Measurements from ENCODE around the gene LACTBL1.
"Not testable (repeated sequence)": the region's sequence is repeated elsewhere in the genome, so short reads cannot be mapped to it uniquely, and the experiment has no call there.

The LACTBL1 gene

GRCh38 chr1:22972760-22973159 lies at the start of gene LACTBL1:
Gene LACTBL1, minus strand, starts transcription at chr1:22972866. Its CDS starts 550 bp downstream, at chr1:22972316.
- no peak for DNase-seq

DNA sequence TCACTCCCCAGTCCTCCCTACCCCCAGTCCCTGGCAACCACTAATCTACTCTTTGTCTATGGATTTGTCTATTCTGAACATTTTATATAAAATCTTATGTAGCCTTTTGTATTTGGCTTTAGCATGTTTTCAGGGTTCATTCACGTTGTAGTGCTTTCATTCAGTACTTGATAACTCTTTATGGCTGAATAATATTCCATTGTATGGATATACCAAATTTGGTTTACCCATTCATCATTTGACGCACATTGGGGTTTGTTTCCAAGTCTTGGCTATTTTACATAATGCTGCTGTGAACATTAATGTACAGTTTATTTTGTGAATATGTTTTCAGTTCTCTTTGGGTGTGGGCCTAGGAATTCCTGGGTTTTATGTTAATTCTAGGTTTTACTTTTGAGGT lies 49.2 kb upstream of the LACTBL1 start:
- no peak for DNase-seq

DNA sequence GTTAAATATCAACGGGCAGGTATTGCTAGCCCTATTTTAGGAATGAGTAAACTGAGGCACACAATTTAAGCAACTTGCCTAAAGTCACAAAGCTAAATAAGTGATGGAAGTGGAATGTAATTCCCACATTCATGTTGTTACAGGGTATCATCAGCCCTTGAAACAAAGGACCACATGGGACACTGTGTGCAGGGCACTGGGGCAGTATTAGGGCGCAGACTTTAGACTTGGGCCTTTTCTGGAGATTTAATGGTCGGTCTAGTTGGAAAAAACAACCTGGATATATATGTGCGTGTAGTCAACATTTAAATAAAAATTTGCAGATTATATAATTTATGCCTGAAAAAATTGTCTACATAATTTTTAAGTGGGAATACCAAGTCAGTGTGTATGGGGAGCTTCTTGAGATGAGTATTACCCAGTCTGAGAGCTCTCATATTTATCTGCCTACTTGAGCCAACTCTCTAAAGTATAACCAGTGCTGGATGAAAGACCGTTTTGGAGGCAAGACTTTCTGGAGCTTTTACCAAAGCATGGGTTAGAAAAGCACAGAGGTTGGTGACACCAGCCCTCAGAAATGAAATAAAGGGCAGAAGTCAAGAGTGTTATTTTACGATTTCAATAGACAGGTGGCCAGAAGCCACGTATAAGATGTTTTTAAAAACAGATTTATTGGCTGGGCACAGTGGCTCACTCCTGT lies 48.2 kb upstream of the LACTBL1 start:
- no peak for DNase-seq

DNA sequence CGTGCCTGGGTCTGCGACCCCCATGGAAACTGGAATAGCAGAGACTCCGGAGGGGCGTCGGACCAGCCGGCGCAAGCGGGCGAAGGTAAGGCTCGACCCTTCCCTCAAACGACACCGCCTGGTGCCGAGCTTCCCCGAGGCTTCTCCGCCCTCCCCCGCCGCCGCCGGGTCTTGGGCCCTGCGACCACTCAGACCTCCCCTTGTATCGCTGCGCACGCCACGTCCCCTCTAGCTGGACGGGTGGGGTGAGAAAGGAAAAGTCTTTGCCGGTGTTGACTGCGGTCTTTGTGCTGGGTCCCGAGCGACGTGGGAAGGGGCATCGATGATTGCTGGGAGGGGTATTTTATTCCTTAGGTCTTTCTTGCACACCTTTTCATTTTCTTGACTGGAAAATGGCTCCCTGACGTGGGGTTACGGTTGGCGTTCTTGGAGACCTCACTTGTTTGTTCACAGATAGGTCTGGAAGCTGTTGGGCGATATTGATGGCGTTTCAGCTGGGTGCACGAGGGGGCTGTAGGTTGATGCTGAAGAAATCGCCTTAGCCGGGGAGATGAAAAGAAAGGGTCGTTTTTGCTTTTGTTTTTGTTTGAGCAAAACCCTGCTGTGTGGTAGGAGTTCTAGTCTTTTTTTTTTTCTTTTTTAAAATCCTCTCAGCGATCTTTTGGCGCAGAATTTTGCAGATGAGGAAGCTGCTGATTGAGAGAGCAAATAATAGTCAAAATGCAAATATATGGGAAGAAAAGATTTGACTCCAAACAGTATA lies 47.4 kb upstream of the LACTBL1 start:
- DNase-seq = peak; percentile 13

- DNase-seq = peak; percentile 95
Measured at GRCh38 chr1:23019094-23019862, 46.6 kb upstream of the LACTBL1 start, which contains the start of gene KDM1A. Gene KDM1A, plus strand, starts transcription at chr1:23019468. Its CDS starts 129 bp downstream, at chr1:23019597.

DNA sequence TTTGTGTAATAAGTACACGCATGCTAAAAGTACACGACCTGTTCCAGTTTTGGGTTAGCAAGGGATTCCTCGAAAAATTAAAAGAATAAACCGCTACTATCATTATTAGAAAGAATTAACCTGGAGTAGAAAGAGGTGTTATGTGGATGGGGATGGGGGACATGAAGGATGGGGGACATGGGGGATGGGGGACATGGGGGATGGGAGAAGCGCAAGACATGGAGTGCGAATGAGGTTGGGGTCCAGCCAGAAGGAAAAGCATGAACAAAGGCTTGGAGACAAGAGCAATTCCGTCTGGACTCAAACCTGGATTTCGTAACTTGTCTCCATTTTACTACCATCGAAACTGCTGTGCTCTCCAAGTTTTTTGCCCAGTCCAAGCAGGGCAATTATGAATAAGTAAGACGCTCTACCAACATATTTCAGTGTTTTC lies 46.0 kb upstream of the LACTBL1 start:
- DNase-seq = no peak

DNA sequence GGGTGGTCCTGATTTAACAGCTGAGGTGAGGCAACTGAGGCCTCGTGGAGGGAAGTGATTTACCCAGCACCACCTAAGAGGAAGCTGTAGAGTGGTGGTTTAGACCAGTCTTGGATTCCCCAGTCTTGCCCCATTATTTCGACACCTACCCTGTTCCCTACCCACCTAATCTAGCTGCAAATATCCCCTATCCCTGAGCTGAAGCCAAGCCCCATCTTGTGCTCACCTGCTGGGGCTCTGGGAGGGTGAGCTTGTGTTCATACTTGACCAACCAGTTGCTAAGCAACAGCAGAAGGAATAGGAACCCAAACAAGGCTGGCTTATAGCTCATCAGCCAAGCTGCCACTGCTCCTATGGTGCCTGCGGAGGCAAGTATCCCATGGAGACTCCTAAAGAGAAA lies 41.0 kb upstream of the LACTBL1 start:
- DNase-seq = no peak

DNA sequence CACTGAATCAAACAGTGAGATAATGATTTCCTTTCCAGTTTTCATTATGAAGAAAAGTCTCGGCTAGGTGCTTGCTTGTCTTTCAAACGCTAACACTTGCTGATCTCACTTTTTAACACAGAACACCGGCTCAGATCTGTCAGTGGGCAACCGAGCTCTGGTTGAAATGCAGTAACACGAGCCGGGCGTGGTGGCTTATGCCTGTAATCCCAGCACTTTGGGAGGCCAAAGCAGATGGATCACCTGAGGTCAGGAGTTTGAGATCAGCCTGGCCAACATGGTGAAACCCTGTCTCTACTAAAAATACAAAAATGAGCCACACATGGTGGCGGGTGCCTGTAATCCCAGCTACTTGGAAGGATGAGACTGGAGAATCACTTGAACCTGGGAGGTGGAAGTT lies 37.4 kb upstream of the LACTBL1 start:
- DNase-seq = not testable (repeated sequence)

GRCh38 chr1:23008901-23009300 lies 36.2 kb upstream of the LACTBL1 start:
- no peak for DNase-seq

- DNase-seq = no peak
Measured at GRCh38 chr1:23007106-23007505, 34.4 kb upstream of the LACTBL1 start.

GRCh38 chr1:23004769-23005168 lies 32.1 kb upstream of the LACTBL1 start:
- not testable (repeated sequence) for DNase-seq

GRCh38 chr1:23004112-23004511 lies 31.4 kb upstream of the LACTBL1 start:
- no peak for DNase-seq

DNA sequence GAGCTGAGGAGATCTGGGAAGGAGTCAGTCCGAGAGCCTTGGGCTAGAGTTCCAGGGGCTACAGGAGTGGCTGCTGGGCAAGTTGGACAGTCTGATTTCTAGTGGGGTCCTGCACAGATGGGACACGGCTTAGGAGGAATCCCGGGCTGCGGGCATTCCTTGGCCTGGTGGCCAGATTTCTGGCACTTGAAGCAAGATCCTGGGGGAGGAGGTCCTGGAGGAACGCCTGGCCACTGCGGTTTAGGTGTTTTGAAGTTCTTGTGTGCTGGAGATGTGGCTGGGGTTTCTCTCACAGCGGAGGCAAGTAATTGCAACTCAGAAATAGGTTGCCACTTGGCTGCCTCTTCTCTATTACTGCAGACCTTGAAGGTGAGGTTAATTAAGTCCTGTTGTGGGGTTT lies 29.6 kb upstream of the LACTBL1 start:
- DNase-seq = not testable (repeated sequence)

DNA sequence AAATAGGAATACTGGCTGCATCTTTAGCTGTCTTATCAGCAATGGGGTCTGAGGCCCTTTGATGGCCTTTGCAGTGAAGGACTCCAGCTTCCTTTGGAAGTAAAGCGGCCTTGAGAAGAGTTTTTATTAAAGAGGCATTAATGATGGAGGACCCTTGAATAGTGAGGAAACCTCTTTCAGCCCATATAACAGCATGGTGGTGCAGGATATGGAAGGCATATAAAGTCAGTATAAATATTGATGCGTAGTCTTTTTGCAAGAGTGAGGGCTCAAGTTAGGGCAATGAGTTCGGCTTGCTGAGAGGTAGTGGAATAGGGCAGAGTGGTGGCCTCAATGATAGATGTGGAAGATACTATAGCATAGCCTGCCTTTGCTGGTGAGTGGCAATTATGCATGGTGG lies 27.5 kb upstream of the LACTBL1 start:
- not testable (repeated sequence) for DNase-seq

- not testable (repeated sequence) for DNase-seq
Measured at GRCh38 chr1:22997528-22997927, 24.9 kb upstream of the LACTBL1 start.

DNA sequence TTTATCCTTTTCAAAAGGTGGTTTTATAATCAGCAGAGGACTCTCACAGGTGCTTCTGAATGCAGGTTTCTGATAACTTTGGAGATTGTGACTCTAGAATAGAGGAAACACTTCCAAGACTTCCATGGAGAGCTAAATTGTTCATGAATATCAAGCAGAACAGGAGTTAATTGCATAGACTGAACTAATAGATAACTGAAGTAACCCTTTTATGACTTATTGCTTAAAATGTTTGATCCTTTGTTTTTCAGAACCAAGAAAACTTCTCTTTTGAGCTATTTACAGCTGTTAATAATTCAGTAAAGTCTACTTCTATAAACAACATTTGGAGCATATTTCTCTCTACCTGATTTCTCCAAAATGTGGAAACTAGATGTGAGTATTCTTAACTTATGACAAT lies 23.1 kb upstream of the LACTBL1 start:
- no peak for DNase-seq

DNA sequence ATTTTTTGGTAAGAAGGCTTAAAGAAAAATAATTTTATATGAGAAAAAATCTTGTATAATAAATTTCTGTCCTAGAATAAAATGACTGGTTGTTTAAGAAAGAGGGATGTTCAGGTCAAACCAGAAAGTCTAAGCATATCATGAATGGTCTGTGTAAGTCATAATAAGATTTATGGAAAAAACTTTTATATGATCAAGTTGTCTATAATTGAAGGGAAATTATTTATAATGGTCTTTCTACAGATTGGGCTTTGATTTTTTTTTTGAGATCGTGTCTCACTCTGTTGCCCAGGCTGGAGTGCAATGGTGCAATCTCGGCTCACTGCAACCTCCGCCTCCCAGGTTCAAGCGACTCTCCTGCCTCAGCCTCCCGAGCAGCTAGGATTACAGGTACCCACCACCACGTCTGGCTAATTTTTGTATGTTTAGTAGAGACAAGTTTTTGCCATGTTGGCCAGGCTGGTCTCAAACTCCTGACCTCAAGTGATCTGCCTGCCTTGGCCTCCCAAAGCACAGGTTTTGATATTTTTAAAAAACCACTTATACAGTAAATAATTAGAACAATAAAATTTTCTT lies 20.6 kb upstream of the LACTBL1 start:
- not testable (repeated sequence) for DNase-seq

DNA sequence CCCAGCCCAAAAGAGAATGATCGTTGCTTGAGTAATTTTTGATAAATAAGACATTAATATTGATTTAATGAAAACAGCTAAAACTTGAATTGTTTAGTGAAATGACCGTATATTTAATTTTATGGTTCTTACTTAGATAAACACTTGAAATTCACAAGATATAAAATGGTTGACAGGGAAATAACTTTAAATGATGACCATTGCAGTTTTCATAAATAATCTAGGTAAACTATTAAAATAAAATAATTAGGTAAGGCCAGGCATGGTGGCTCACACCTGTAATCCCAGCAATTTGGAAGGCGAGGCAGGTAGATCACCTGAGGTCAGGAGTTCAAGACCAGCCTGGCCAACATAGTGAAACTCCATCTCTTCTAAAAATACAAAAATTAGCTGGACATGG lies 19.7 kb upstream of the LACTBL1 start:
- DNase-seq = not testable (repeated sequence)

- no peak for DNase-seq
Measured at GRCh38 chr1:22983944-22984343, 11.3 kb upstream of the LACTBL1 start.

DNA sequence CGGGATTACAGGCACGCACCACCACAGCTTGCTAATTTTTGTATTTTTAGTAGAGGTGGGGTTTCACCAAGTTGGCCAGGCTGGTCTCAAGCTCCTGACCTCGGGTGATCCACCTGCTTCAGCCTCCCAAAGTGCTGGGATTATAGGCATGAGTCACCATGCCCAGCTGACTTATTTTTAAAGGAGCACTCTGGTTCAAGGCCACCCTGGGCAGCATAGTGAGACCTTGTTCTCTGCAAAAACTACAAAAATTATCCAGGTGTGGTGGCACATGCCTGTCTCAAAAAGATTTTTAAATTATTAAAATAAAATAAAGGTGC lies 7.8 kb upstream of the LACTBL1 start:
- DNase-seq = not testable (repeated sequence)

DNA sequence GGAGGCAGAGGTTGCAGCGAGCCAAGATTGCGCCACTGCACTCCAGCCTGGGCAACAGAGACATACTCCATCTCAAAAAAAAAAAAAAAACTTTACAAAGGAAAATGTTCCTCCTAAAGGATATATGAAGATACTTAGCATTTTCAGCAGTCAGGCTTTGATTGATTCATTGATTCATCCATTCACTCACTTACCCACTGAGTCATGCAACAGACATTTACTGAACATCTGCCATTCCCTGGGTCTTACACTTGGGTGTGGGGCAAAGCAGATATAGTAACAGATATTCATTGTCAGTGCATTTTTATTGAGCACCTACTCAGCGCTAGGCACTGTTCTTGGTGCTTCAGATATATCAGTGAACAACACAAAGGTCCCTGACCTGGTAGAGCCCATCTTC lies 5.6 kb upstream of the LACTBL1 start:
- DNase-seq = no peak

DNA sequence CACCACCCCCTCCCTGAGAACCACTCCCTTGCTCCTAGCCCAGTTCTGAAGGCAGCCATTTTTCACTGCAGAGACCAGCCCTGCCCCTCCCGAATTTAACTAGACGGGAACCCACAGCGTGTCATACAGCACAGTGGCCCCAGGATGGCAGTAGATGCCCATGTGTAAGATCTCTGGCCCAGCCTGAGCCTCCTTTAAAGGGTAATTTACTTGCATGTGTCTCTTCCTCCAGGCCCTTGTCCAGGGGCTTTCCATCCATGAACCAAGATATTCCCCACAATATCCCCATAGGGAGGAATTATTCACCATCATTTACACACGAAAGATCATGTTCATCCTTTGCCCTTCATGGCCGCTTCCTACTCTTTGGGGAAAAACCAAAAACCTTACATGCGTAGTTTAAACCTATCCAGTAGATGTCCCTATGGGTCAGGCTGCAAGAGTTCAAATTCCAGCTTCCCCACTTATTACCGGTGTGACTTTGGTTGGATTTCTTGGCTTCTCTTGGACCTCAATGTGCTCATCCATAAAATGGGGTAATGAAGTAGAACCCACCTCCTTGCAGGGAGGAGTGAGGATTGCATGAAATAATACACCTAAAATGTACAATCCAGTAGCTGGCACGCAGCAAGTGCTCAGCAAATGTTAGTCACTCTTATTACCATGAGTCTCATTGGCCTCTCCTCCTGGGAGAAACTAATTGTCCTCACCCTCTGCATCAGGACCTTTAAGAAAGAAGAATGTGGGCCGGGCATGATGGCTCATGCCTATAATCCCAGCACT lies 4.0 kb upstream of the LACTBL1 start:
- DNase-seq = peak; percentile 30

DNA sequence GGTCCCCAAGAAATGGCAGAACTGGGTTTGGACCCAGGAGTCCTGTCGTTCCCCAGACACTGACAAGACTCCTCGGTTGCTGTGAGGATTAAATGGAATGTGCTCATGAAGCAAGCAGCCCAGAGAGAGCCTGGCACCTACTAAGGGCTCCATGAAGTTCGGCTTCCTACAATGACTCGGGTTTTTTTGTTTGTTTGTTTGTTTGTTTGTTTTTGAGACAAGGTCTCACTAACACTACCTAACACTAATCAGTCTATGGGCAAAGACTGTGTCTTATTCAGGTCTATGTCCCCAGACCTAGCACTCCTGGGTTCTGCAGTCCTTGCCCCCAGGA lies 3.4 kb upstream of the LACTBL1 start:
- DNase-seq = no peak

Data from stimulated activated CD4-positive, alpha-beta T cell treated with anti-CD3 and anti-CD28 coated beads, Interleukin-12 subunit alpha, Interleukin-12 subunit beta, amount 100 ng/mL, for 4 hours (primary cell).